Astrocyte of the spinal cord (primary cell): ENCODE data around the gene DCXR.

Experiments used
- DNase-seq: peaks from one replicate; pipeline ENCODE4 v3.0.0; 2011; ENCODE audit warnings: low read depth, low spot score
- H3K4me3 ChIP-seq: 2 replicates; pipeline ENCODE4 v1.5.1; 2011; ENCODE audit warnings: low read depth, mild to moderate bottlenecking, low read length, moderate library complexity
- in situ Hi-C: cut with HindIII; loops from 2 replicates; pipeline ENCODE4 v1.10.0; 2017; ENCODE audit warnings: low sequenced_read_pairs
- TF ChIP-seq, protein P1 (sequence below): IDR thresholded peaks from 2 replicates; pipeline ENCODE4 v1.5.1; 2012; ENCODE audit warnings: low read depth, mild to moderate bottlenecking, low read length, inconsistent platforms

Gene DCXR

DNA sequence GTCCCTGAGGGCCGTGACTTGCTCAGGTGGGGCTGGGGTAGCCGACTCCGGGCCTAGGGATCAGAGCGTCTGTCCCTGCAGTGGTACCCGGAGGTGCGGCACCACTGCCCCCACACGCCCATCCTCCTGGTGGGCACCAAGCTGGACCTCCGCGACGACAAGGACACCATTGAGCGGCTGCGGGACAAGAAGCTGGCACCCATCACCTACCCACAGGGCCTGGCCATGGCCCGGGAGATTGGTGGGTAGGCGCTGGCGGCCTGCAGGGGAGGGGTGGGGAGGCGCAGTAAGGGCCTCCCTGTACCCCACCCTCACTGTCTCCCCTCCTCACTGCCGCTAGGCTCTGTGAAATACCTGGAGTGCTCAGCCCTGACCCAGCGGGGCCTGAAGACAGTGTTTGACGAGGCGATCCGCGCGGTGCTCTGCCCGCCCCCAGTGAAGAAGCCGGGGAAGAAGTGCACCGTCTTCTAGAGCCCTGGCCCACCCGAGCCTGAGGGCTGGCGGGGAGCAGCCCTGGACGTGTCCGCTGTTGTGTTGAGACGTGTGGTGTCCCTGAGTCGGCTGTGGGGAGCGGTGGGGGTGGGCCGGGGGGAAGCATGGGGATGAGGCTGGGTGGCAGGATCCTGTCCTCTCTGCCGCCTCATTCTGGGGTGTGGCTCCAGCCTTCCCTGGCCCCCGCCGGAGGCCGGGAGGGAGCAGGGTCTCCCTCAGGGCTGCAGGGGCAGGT lies 4.0 kb downstream of the DCXR start:
- TF ChIP-seq, protein P1, sequence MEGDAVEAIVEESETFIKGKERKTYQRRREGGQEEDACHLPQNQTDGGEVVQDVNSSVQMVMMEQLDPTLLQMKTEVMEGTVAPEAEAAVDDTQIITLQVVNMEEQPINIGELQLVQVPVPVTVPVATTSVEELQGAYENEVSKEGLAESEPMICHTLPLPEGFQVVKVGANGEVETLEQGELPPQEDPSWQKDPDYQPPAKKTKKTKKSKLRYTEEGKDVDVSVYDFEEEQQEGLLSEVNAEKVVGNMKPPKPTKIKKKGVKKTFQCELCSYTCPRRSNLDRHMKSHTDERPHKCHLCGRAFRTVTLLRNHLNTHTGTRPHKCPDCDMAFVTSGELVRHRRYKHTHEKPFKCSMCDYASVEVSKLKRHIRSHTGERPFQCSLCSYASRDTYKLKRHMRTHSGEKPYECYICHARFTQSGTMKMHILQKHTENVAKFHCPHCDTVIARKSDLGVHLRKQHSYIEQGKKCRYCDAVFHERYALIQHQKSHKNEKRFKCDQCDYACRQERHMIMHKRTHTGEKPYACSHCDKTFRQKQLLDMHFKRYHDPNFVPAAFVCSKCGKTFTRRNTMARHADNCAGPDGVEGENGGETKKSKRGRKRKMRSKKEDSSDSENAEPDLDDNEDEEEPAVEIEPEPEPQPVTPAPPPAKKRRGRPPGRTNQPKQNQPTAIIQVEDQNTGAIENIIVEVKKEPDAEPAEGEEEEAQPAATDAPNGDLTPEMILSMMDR, result no peak
- H3K4me3 ChIP-seq, result no peak overlapping the region
- DNase-seq, result no peak
- in situ Hi-C loops, result no loop called here

DNA sequence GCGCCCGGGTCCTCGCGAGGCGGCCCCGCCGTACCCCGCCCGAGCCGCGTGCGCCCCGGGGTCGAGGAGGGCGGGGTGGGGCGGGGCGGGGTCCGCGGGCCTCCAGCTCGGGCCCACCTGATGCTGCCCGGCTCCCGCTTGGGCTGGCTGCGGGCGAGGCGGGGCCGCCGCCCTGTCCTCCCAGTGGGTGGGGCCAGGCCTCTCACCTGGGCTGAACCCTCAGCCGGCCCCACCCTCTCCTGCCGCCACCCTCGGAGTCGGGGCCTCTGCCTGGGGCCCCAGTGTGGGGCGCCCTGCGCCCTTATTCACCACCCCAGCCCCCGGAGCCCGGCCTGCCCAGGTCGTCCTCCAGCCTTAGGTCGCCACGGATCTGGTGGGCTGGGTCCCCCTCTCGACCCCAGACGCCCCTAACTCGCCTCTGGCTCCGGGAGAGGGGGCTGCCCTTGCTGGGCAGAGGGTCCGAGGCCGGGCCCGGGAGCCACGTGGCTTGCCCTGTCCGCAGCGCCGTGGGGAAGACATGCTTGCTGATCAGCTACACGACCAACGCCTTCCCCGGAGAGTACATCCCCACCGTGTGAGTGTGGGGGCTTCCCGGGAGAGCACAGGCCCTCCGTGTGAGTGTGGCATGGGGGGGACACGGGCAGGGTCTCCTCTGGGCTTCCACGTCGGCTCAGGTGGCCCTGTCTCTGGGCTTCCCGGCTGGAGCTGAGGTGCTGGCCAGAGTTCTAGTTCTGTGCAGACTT lies 5.4 kb downstream of the DCXR start:
- DNase-seq, result no peak
- H3K4me3 ChIP-seq, result peak overlapping the region; percentile 60
- in situ Hi-C loops, result no loop called here
- TF ChIP-seq, protein P1, result no peak

DNA sequence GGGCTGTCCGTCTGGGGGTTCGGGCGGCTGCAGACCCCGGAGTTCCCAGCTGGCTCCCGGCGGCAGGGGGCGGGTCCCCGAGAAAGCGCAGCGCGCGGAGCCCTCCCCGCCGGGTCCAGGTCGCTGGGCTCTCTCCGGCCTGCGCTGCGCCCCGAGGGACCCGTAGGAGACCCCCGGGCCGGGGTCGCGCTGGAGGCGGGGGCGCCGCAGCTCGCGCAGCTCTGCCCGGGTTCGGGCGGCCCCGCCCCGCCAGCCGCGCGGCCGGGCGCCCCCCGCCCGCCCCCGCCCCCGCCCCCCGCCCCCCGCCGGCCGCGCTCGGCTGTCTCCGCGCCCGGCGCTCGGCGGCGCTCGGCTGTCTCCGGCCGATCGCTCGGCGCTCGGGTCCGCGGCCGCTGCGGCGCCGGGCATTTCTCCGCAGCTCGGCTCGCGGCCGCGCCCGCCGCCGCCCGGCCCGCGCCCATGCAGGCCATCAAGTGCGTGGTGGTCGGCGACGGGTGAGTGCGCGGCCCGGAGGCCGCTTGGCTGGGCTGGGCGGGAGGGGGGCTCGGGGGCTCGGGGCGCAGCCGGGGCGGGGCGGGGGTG lies 6.1 kb downstream of the DCXR start, which contains the start of gene RAC3:
TSS of gene RAC3 (plus strand) at position 376 of the 582 bp plus-strand sequence. CDS start at position 460, 84 bp downstream.
- DNase-seq, result no peak
- peak within 1 kb of the TSS; percentile 60 for H3K4me3 ChIP-seq
- in situ Hi-C loops, result no loop called here
- TF ChIP-seq, protein P1, result no peak

DNA sequence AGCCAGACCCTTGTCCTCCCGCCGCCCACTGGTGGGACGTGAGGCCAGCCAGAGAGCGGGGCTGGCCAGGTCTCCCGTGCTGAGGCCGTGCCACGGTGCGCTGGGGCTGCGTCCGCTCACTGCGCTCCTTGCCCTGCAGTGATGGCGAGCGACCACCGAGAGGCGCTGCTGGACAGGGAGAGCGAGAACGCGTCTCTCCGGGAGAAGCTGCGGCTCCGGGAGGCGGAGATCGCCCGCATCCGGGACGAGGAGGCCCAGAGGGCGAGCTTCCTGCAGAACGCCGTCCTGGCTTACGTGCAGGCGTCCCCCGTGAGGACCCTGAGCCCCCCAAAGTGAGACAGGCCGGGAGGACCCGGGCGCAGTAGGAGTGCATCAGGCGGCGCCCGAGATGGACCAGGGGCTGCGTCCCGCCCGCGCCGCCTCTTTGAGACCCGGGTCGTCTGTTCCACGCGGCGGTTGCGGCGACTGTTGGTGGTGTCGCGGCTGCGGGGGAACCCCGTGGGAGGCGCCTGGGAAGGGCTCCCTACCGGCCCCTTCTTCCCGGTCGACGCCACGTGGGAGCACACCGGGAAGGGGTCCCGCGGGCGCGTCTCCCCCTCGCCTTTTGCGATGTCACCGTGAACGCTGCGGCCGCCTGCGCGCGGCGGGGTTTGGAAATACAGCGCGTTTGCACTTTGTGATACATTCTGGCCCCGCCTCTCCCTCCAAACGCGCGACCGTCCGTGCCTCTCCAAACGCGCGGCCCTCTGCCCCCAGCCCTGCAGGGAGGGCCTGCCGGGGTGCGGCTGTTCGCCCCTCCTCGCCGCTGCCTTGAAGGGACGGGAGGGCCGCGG lies 6.8 kb downstream of the DCXR start:
- DNase-seq, result peak; percentile 84
- TF ChIP-seq, protein P1, result peak; percentile 79
- in situ Hi-C loops, result no loop called here
- H3K4me3 ChIP-seq, result peak overlapping the region; percentile 43

DNA sequence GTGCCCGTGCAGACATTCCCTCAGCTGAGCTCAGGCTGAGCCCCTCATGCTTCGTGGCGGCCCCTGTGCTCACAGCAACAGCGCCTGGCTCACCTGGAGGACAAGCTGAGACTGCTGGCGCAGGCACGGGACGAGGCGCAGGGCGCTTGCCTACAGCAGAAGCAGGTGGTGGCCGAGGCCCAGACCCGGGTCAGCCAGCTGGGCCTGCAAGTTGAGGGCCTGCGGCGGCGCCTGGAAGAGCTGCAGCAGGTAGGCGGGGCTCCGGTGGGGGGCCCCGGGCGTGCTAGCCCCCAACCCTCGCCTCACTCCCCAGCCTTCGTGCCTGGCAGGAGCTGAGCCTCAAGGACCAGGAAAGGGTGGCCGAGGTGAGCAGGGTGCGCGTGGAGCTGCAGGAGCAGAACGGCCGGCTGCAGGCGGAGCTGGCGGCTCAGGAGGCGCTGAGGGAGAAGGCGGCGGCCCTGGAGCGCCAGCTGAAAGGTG lies 7.5 kb downstream of the DCXR start:
- no peak overlapping the region for H3K4me3 ChIP-seq
- no peak for DNase-seq
- in situ Hi-C loops, result no loop called here
- TF ChIP-seq, protein P1, result no peak

DNA sequence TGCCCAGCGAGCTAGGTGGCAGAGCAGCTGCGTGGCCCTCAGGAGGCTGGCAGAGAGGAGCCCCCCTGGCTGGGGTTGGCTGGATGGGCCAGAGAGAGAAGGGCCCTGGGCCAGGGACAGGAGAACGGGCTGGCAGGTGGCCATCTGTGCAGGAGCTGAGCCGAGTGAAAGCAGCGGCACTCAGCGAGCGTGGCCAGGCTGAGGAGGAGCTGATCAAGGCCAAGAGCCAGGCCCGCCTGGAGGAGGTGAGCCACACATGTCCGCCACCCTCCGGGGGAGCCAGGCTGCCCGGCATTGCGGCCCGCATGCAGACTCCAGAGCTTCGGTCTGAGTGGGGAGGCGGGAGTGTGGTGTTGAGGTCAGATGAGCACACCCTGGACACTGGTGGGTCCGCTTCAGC lies 8.1 kb downstream of the DCXR start:
- TF ChIP-seq, protein P1, result no peak
- in situ Hi-C loops, result no loop called here
- no peak for DNase-seq
- H3K4me3 ChIP-seq, result no peak overlapping the region
